ENCODE measurements around the gene ADISSP.
A peak's percentile ranks its signal among the peaks of the same experiment; 100 is the strongest.

ADISSP gene

GRCh38 chr20:3755269-3755668 is 12.3 kb downstream of the ADISSP start:
- no peak for DNase-seq (ENCODE audit: low spot score)

GRCh38 chr20:3754276-3754630 is 13.3 kb downstream of the ADISSP start:
- DNase-seq (ENCODE audit: low spot score), result no peak

- DNase-seq (ENCODE audit: low spot score), result no peak
Observed at GRCh38 chr20:3753501-3754275, 13.9 kb downstream of the ADISSP start.

GRCh38 chr20:3753098-3753497 is 14.5 kb downstream of the ADISSP start:
- peak; percentile 49 for DNase-seq (ENCODE audit: low spot score)

- no peak for DNase-seq (ENCODE audit: low spot score)
Observed at GRCh38 chr20:3752386-3752759, 15.2 kb downstream of the ADISSP start.

- peak; percentile 27 for DNase-seq (ENCODE audit: low spot score)
Observed at GRCh38 chr20:3751675-3752385, 15.7 kb downstream of the ADISSP start.

GRCh38 chr20:3751305-3751674 is 16.3 kb downstream of the ADISSP start:
- no peak for DNase-seq (ENCODE audit: low spot score)

GRCh38 chr20:3749689-3750531 is 17.6 kb downstream of the ADISSP start:
- DNase-seq (ENCODE audit: low spot score), result peak; percentile 38

- no peak for DNase-seq (ENCODE audit: low spot score)
Observed at GRCh38 chr20:3749087-3749688, 18.4 kb downstream of the ADISSP start.

GRCh38 chr20:3748073-3748472 is 19.5 kb downstream of the ADISSP start:
- DNase-seq (ENCODE audit: low spot score), result no peak

- no peak for DNase-seq (ENCODE audit: low spot score)
Observed at GRCh38 chr20:3747471-3747870, 20.1 kb downstream of the ADISSP start.

GRCh38 chr20:3745686-3746173 is 21.8 kb downstream of the ADISSP start:
- no peak for DNase-seq (ENCODE audit: low spot score)

- peak; percentile 60 for DNase-seq (ENCODE audit: low spot score)
Observed at GRCh38 chr20:3744806-3745685, 22.5 kb downstream of the ADISSP start.

- no peak for DNase-seq (ENCODE audit: low spot score)
Observed at GRCh38 chr20:3744037-3744436, 23.5 kb downstream of the ADISSP start.

- no peak for DNase-seq (ENCODE audit: low spot score)
Observed at GRCh38 chr20:3743251-3743650, 24.3 kb downstream of the ADISSP start.

- DNase-seq (ENCODE audit: low spot score), result no peak
Observed at GRCh38 chr20:3741836-3742458, 25.6 kb downstream of the ADISSP start.

GRCh38 chr20:3740615-3741301 is 26.8 kb downstream of the ADISSP start:
- DNase-seq (ENCODE audit: low spot score), result no peak

GRCh38 chr20:3739926-3740451 is 27.6 kb downstream of the ADISSP start:
- DNase-seq (ENCODE audit: low spot score), result no peak

- no peak for DNase-seq (ENCODE audit: low spot score)
Observed at GRCh38 chr20:3739054-3739925, 28.3 kb downstream of the ADISSP start.
